ENCODE results near the gene PTPRK.

The PTPRK gene

DNA sequence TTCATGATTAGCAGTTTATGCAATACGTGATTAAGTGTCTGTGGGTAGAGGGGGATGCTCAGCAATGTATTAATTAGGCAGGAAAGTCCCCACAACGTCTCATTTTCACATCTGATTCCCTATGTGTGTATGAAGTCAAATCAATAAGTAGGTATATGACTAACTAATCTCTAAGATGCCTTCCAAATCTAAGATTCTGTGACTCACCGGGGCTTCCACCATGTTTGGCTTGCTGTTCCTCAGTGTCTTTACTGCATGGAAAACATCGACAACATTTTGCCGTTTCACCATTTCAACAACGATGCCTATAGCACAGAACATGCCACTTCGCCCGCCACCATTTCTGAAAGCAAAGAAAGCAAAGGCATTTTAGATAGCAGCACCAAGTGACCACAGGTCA is 547.6 kb downstream of the PTPRK start:
- no peak for TF ChIP-seq EZH2 (IDR thresholded peaks at IDR 0.05; ENCODE audit: borderline replicate concordance, low read length)
- TF ChIP-seq, protein P1, sequence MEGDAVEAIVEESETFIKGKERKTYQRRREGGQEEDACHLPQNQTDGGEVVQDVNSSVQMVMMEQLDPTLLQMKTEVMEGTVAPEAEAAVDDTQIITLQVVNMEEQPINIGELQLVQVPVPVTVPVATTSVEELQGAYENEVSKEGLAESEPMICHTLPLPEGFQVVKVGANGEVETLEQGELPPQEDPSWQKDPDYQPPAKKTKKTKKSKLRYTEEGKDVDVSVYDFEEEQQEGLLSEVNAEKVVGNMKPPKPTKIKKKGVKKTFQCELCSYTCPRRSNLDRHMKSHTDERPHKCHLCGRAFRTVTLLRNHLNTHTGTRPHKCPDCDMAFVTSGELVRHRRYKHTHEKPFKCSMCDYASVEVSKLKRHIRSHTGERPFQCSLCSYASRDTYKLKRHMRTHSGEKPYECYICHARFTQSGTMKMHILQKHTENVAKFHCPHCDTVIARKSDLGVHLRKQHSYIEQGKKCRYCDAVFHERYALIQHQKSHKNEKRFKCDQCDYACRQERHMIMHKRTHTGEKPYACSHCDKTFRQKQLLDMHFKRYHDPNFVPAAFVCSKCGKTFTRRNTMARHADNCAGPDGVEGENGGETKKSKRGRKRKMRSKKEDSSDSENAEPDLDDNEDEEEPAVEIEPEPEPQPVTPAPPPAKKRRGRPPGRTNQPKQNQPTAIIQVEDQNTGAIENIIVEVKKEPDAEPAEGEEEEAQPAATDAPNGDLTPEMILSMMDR (IDR thresholded peaks at IDR 0.05; ENCODE audit: low read length) = no peak
- Histone ChIP-seq H3K27ac (ENCODE audit: low read depth, low read length, poor library complexity, severe bottlenecking) (no peak overlapping the region), H3K9ac (ENCODE audit: low read length) (no peak overlapping the region), H3K4me1 (ENCODE audit: insufficient read depth, low read length, severe bottlenecking) (no peaks in the 10 kb centered on the region), H3K9me2 (ENCODE audit: low read depth, low read length) (no peaks in the 10 kb centered on the region), H3K4me2 (ENCODE audit: low read length) (no peak overlapping the region), H3K27me3 (ENCODE audit: insufficient read depth, low read length) (no peaks in the 10 kb centered on the region), H3K36me3 (ENCODE audit: insufficient read depth, low read length) (no peaks in the 10 kb centered on the region), H3K4me3 (ENCODE audit: low read depth, low read length, poor library complexity, severe bottlenecking) (no peak overlapping the region), H3F3A (ENCODE audit: insufficient read depth, low read length) (no peaks in the 10 kb centered on the region), H2AFZ (ENCODE audit: low read length) (no peak overlapping the region), H4K20me1 (ENCODE audit: insufficient read depth, low read length) (no peaks in the 10 kb centered on the region), H3K9me3 (ENCODE audit: low read length) (no peaks in the 10 kb centered on the region), H3K79me2 (ENCODE audit: insufficient read depth, low read length) (no peaks in the 10 kb centered on the region)

DNA sequence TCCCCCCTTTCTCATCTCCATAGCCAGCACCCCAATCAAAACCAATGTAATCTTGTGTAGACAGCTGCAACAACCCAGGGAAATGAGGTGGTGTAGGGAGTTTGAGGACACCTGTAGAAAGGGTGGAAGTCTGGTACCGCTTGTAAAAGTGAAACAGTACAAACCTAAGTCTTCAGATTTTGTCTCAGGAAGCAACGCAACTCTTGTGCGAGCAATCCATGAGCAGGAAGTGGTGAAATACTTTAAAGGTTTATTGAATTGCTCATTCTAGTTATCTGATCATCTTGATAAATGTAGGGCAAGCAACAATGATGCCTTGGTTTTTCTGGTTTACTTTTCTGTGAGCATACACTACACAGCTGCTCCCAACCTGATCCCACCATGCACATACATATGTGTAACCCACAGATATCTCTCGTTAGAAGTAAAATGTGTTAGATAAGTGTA is 548.4 kb downstream of the PTPRK start:
- no peak for TF ChIP-seq EZH2 (IDR thresholded peaks at IDR 0.05; ENCODE audit: borderline replicate concordance, low read length)
- TF ChIP-seq, protein P1 (IDR thresholded peaks at IDR 0.05; ENCODE audit: low read length) = no peak
- no peaks in the 10 kb centered on the region for H3F3A ChIP-seq (ENCODE audit: insufficient read depth, low read length)
- no peaks in the 10 kb centered on the region for H3K36me3 ChIP-seq (ENCODE audit: insufficient read depth, low read length)
- H3K9me3 ChIP-seq (ENCODE audit: low read length) = no peaks in the 10 kb centered on the region
- H3K9ac ChIP-seq (ENCODE audit: low read length) = no peak overlapping the region
- H3K9me2 ChIP-seq (ENCODE audit: low read depth, low read length) = no peaks in the 10 kb centered on the region
- no peak overlapping the region for H3K4me3 ChIP-seq (ENCODE audit: low read depth, low read length, poor library complexity, severe bottlenecking)
- no peak overlapping the region for H3K27ac ChIP-seq (ENCODE audit: low read depth, low read length, poor library complexity, severe bottlenecking)
- H3K79me2 ChIP-seq (ENCODE audit: insufficient read depth, low read length) = no peaks in the 10 kb centered on the region
- no peaks in the 10 kb centered on the region for H4K20me1 ChIP-seq (ENCODE audit: insufficient read depth, low read length)
- no peaks in the 10 kb centered on the region for H3K27me3 ChIP-seq (ENCODE audit: insufficient read depth, low read length)
- H3K4me2 ChIP-seq (ENCODE audit: low read length) = no peak overlapping the region
- H3K4me1 ChIP-seq (ENCODE audit: insufficient read depth, low read length, severe bottlenecking) = no peaks in the 10 kb centered on the region
- H2AFZ ChIP-seq (ENCODE audit: low read length) = no peak overlapping the region

DNA sequence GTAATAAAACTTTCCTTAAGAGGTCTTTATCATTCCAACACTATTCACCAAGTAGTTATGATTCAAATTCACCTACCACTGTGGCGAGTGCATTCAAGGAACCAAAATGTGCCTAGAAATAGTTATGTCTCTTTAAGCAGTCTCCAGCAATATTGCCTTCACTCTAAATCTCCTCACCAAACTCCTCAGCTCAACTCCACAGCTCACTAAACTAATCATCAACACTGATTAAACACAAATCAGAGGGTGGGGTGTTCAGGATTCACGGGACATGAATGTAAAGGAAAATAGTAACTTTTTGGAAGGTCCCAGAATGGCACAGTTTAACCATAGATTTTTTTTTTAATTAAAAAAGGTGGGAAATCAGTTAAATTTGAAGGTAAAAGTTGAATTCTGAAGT is 549.0 kb downstream of the PTPRK start:
- no peak overlapping the region for H3K4me2 ChIP-seq (ENCODE audit: low read length)
- TF ChIP-seq EZH2 (IDR thresholded peaks at IDR 0.05; ENCODE audit: borderline replicate concordance, low read length) = no peak
- TF ChIP-seq, protein P1 (IDR thresholded peaks at IDR 0.05; ENCODE audit: low read length) = no peak
- H3K9me3 ChIP-seq (ENCODE audit: low read length) = no peaks in the 10 kb centered on the region
- no peaks in the 10 kb centered on the region for H3K27me3 ChIP-seq (ENCODE audit: insufficient read depth, low read length)
- H4K20me1 ChIP-seq (ENCODE audit: insufficient read depth, low read length) = no peaks in the 10 kb centered on the region
- no peaks in the 10 kb centered on the region for H3K36me3 ChIP-seq (ENCODE audit: insufficient read depth, low read length)
- H3K79me2 ChIP-seq (ENCODE audit: insufficient read depth, low read length) = no peaks in the 10 kb centered on the region
- H3K9ac ChIP-seq (ENCODE audit: low read length) = no peak overlapping the region
- H2AFZ ChIP-seq (ENCODE audit: low read length) = no peak overlapping the region
- no peaks in the 10 kb centered on the region for H3K9me2 ChIP-seq (ENCODE audit: low read depth, low read length)
- H3K27ac ChIP-seq (ENCODE audit: low read depth, low read length, poor library complexity, severe bottlenecking) = no peak overlapping the region
- no peak overlapping the region for H3K4me3 ChIP-seq (ENCODE audit: low read depth, low read length, poor library complexity, severe bottlenecking)
- H3F3A ChIP-seq (ENCODE audit: insufficient read depth, low read length) = no peaks in the 10 kb centered on the region
- no peaks in the 10 kb centered on the region for H3K4me1 ChIP-seq (ENCODE audit: insufficient read depth, low read length, severe bottlenecking)
